ENCODE data around the gene MYL9.

MYL9 gene

GRCh38 chr20:36525620-36526365, 15.5 kb upstream of the MYL9 start:
- DNase-seq (ENCODE audit: low spot score) = no peak
- FAIRE-seq = no peak

DNA sequence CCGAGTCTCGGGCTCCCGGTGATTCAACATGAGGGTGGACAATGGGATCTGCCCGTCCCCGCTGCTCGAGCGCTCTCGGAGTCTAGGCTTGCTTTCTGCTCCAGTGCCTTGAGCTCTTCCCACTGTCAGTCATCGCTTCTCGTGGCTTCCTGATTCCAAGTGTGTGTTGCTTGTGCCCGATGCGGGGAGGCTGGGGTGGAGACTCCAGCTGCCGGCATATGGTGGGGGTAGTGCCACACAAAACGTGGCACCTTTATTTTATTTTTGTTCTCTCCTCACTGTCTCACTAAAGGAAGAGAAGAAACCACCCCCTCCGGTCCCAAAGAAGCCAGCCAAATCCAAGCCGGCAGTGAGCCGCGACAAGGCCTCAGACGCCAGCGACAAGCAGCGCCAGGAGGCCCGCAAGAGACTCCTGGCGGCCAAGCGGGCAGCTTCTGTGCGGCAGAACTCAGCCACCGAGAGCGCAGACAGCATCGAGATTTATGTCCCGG, 14.8 kb upstream of the MYL9 start:
- no peak for DNase-seq (ENCODE audit: low spot score)
- FAIRE-seq = no peak

DNA sequence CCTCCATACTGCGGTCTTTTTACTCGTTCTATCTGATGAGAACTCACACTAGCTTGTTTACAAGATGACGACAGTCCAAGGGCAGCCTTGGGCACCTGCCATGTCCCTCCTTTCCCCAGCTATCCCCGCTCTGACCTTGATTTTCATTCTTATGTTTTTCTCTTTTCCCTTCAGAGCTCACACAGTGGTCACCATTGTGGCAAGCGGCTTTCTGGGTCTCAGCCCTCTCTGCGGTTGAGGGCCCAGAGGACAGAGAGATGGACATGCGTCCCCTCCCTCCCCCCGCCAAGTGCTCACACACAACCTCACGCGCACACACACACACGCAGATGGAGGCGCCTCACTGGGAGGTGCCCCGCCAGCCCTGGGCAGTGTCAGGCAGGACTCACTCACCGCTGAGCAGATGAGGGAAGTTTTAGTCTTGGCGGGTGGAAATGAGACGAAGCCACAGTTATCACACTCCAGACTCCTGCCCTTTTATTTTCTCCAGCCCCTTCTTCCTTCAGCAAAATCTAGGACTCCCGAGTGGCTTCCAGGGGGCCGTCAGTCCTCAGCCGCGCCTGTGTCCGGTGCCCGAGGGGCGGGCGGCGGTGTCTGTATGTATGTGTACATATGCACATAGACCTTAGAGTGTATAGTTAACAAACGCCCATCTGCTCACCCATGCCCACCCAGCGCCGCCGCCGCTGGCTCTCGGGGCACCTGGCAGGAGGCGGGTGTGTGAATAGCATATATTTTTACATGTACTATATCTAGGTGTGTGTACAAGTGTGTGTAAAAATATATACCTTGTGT, 13.8 kb upstream of the MYL9 start:
- DNase-seq (ENCODE audit: low spot score) (no peak), FAIRE-seq (no peak)

DNA sequence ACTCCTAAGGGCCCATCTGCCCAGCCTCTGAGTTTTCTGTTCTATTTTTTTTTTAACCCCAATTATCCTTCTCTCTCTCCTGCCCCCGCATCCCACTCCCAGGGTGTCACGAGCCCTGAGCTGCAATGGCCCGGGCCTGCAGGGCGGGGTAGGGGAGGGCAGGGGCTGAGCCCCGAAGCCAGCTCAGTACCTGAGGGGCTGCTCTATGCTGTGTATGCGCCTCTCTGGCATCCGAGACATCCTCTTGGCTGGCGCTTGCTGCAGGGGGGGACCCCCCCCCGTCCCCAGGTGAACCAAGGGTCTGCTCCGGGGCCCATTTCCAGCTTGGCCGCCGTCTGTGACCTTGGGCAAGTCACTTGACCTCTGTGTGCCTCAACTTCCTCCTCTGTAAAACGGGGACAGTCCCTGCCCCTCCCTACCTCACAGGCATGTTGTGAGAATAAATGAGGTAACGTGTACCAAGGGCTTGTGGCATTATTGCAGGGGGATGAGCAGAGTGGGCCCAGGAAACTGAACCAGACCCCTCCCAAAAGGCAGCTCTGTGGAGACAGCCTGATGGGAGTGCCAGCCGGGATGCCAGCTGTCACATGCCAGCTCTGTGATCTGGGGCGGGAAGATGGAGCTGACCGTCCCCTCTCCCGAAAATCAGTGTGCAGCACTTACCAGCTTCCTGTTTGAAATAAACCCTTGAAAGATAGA, 13.0 kb upstream of the MYL9 start:
- FAIRE-seq (no peak), DNase-seq (ENCODE audit: low spot score) (no peak)

GRCh38 chr20:36528875-36529417, 12.4 kb upstream of the MYL9 start:
- DNase-seq (ENCODE audit: low spot score) = no peak
- no peak for FAIRE-seq

GRCh38 chr20:36532388-36532787, 8.9 kb upstream of the MYL9 start:
- no peak for DNase-seq (ENCODE audit: low spot score)
- no peak for FAIRE-seq

DNA sequence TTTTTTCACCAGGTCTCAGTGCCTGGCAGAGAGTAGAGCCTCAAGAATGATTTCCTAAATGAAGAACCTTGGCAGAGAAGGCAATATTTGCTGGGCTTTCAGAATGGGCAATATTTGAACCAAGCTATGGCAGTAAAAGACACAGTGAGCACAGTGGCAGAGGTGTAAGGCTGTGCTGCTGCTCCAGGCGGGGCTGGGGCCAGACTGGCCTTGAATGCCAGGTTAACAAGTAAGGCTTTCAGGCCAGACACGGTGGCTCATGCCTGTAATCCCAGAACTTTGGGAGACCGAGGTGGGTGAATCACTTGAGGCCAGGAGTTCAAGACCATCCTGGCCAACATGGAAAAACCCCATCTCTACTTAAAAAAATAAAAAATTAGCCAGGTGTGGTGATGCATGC, 8.5 kb upstream of the MYL9 start:
- DNase-seq (ENCODE audit: low spot score) (no peak), FAIRE-seq (no peak)

DNA sequence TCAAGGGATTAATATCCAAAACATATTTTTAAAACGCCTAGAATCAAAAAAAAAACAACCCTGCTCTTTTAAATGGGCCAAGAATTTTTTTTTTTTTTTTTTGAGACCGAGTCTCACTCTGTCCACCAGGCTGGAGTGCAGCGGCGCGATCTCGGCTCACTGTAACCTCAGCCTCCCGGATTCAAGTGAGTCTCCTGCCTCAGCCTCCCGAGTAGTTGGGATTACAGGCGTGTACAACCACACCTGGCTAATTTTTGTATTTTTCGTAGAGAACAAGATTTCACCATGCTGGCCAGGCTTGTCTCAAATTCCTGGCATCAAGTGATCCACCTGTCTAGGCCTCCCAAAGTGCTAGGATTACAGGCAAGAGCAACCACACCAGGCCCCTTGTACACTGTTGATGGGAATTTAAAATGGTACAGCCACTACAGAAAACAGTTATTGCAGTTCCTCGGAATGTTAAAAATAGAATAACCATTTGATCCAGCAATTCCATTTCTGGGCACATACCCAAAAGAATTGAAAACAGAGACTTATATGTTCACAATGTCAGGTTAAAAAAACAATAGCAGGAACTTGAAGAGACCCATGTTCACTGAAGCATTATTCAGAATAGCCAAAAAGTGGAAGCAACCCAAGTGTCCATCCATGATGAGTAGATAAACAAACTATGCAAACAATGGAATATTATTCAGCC, 3.1 kb upstream of the MYL9 start:
- no peak for FAIRE-seq

DNA sequence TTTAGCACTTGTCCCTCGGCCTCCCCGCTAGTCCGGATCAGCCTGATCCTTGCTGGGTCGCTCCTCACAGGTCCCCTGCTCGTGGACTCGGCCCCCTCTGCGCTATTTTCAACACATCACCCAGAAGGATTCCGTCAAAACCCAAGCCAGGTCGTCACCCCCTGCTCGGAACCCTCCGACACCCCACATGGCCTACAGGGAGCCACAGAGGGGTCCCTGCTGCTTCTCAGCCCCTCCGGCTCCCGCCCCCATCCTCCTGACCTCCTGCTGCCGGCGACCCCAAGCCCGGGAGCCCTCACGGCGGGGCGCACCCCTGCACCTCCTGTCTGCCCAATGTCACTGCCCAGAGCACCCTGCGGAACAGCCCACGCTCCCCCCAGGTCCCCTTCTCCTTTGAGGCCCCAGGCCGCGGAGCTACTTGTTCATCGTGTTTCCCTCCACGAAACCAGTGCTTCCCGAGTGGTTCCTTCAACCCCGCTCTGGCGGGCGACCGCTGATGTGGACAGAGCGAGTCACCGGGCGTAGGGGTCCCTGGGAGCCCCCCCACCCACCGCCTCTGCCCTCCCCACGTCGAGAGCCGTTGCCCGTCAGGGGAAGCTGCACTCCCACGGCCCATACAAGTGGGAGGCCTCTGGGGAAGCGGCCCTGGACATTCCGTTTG, 638 bp upstream of the MYL9 start:
- FAIRE-seq (no peak), DNase-seq (ENCODE audit: low spot score) (no peak)

More for the DNA sequence above, 3.1 kb upstream of the MYL9 start:
- no peak for DNase-seq (ENCODE audit: low spot score)

- FAIRE-seq = no peak
- peak; percentile 32 for DNase-seq (ENCODE audit: low spot score)
Observed at GRCh38 chr20:36541768-36542488, 609 bp downstream of the MYL9 start.

- no peak for DNase-seq (ENCODE audit: low spot score)
- no peak for FAIRE-seq
Observed at GRCh38 chr20:36542516-36543183, 1.3 kb downstream of the MYL9 start.

- FAIRE-seq (no peak), DNase-seq (ENCODE audit: low spot score) (peak; percentile 29)
Observed at GRCh38 chr20:36543184-36544133, 2.1 kb downstream of the MYL9 start.

- DNase-seq (ENCODE audit: low spot score) (peak; percentile 69), FAIRE-seq (peak; percentile 54)
Observed at GRCh38 chr20:36544134-36545018, 3.1 kb downstream of the MYL9 start.

GRCh38 chr20:36546111-36546736, 4.9 kb downstream of the MYL9 start:
- FAIRE-seq = no peak
- no peak for DNase-seq (ENCODE audit: low spot score)

DNA sequence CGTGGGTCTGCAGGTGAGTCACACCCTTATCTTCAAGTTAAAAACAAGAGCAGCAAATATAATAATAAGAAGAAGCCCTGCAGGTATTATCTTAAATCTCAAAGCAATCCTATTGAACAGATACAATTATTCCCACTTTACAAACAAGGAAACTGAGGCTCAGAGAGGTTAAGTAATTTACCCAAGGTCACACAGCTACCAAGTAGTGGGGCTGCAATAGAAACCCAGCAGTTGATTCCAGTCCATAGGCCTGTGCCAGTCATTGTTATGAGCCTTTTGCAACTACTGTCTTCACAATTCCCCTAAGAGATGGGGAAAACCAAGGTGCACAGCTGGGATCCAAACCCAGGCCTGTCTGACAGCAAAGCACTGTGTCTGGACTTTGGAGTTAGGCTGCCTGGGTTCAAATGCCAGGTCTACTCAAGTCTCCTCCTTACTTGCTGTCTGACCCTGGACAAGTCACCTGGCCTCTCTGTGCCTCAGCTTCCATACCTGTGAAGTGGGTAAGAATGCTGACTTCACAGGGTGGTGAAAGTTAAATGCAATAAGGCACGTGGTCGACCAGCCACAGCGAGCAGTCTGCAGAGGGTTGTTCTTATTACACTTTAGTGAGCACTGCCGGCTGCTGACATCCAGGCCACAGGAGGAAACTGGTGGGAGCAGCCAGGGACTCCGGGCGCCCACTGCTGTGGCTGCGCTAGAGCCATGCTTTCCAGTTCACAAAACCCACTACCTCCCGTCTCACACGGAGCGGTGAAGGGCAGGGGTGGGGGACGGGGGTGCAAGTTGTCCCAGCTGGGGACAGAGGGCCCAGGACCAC, 6.1 kb downstream of the MYL9 start:
- FAIRE-seq (no peak), DNase-seq (ENCODE audit: low spot score) (no peak)

DNA sequence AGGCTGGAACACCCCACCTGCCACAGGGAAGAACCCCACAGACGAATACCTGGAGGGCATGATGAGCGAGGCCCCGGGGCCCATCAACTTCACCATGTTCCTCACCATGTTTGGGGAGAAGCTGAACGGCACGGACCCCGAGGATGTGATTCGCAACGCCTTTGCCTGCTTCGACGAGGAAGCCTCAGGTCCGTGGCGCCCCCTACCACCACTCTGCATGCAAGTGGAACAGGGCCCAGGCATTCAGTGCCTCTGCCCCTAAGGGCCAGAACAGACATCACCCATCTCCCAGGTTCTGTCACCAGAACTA, 6.6 kb downstream of the MYL9 start:
- no peak for FAIRE-seq
- DNase-seq (ENCODE audit: low spot score) = no peak

Data from RCC 7860 (cell line).